SH-SY5Y (cell line): ENCODE measurements around the gene ZNF775.

Experiments
- GATA2 ChIP-seq: IDR thresholded peaks from 2 replicates; pipeline ENCODE4 v1.6.1; 2011; ENCODE audit warnings: mild to moderate bottlenecking, low read depth, low read length
- GATA3 ChIP-seq: IDR thresholded peaks from 2 replicates; pipeline ENCODE4 v1.6.1; 2011; ENCODE audit warnings: low read depth, mild to moderate bottlenecking, low read length, moderate library complexity

GRCh38 chr7:150340024-150340749 lies 38.9 kb upstream of the ZNF775 start:
- TF ChIP-seq GATA2, result no peak
- no peak for TF ChIP-seq GATA3
